Effector memory CD4-positive, alpha-beta T cell (primary cell): ENCODE results near the gene MAJIN.

Source experiments
- DNase-seq, 3 donors: peaks; one replicate each; pipeline ENCODE4 v3.0.0-alpha.2; 2020
- H3K27ac ChIP-seq: 2 replicates; pipeline ENCODE4 v1.7.0; 2013; ENCODE audit warnings: mild to moderate bottlenecking, low read length, moderate library complexity; ENCODE audit not compliant: insufficient read depth, poor library complexity, severe bottlenecking
- H3K27me3 ChIP-seq: replicated peaks from 2 replicates; pipeline ENCODE4 v1.7.0; 2013; ENCODE audit warnings: mild to moderate bottlenecking, low read length; ENCODE audit not compliant: insufficient read depth, control insufficient read depth, poor library complexity, severe bottlenecking
- H3K36me3 ChIP-seq: 2 replicates; pipeline ENCODE4 v1.7.0; 2013; ENCODE audit warnings: mild to moderate bottlenecking, low read length, moderate library complexity; ENCODE audit not compliant: control insufficient read depth, insufficient read depth
- H3K4me1 ChIP-seq: 2 replicates; pipeline ENCODE4 v1.7.0; 2013; ENCODE audit warnings: low read length, mild to moderate bottlenecking; ENCODE audit not compliant: control insufficient read depth, insufficient read depth, poor library complexity, severe bottlenecking
- H3K4me3 ChIP-seq: 2 replicates; pipeline ENCODE4 v1.7.0; 2013; ENCODE audit warnings: low read length, low read depth, mild to moderate bottlenecking; ENCODE audit not compliant: insufficient read depth, poor library complexity, severe bottlenecking
- H3K9me3 ChIP-seq: 2 replicates; pipeline ENCODE4 v1.7.0; 2013; ENCODE audit warnings: mild to moderate bottlenecking, low read length, moderate library complexity; ENCODE audit not compliant: control insufficient read depth

MAJIN gene

GRCh38 chr11:64933935-64934681 lies 37.8 kb downstream of the MAJIN start:
- no peak for DNase-seq
- Histone ChIP-seq H3K4me1 (no peaks in the 10 kb centered on the region), H3K9me3 (no peaks in the 10 kb centered on the region), H3K27ac (no peak overlapping the region), H3K36me3 (peaks cover 24% of the 10 kb centered on the region), H3K27me3 (no peaks in the 10 kb centered on the region), H3K4me3 (no peak overlapping the region)

- H3K27me3 ChIP-seq: no peaks in the 10 kb centered on the region
- no peak overlapping the region for H3K4me3 ChIP-seq
- no peaks in the 10 kb centered on the region for H3K4me1 ChIP-seq
- peaks cover 24% of the 10 kb centered on the region for H3K36me3 ChIP-seq
- no peaks in the 10 kb centered on the region for H3K9me3 ChIP-seq
- H3K27ac ChIP-seq: no peak overlapping the region
- DNase-seq: no peak
Observed at GRCh38 chr11:64933213-64933934, 38.5 kb downstream of the MAJIN start.

- Histone ChIP-seq H3K4me1 (no peaks in the 10 kb centered on the region), H3K36me3 (peaks cover 28% of the 10 kb centered on the region), H3K27ac (no peak overlapping the region), H3K27me3 (no peaks in the 10 kb centered on the region), H3K4me3 (no peak overlapping the region), H3K9me3 (no peaks in the 10 kb centered on the region)
- DNase-seq: no peak
Observed at GRCh38 chr11:64932324-64932723, 39.6 kb downstream of the MAJIN start.

- peaks cover 28% of the 10 kb centered on the region for H3K36me3 ChIP-seq
- no peaks in the 10 kb centered on the region for H3K4me1 ChIP-seq
- H3K27ac ChIP-seq: no peak overlapping the region
- no peak overlapping the region for H3K4me3 ChIP-seq
- no peaks in the 10 kb centered on the region for H3K9me3 ChIP-seq
- H3K27me3 ChIP-seq: no peaks in the 10 kb centered on the region
- DNase-seq: no peak
Observed at GRCh38 chr11:64931290-64931689, 40.6 kb downstream of the MAJIN start.

GRCh38 chr11:64930340-64930739 lies 41.6 kb downstream of the MAJIN start:
- no peak overlapping the region for H3K27ac ChIP-seq
- peaks cover 28% of the 10 kb centered on the region for H3K36me3 ChIP-seq

DNA sequence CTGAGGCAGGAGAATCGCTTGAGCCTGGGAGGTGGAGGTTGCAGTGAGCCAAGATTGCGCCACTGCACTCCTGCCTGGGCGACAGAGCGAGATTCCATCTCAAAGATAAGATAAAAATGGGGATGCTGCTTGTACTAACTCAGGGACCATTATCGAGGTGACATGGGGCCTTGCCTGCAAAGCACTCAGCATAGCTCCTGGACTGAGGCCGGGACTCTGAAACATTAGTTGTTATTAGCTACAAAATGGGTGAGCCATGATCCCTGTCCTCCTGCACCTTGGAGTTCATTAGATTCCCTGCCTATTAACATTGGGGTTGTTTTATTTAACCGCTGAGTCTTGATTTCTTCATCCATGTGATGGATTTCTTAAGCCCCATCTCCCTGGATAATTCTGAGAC lies 42.3 kb downstream of the MAJIN start:
- Histone ChIP-seq H3K27ac (no peak overlapping the region), H3K27me3 (no peaks in the 10 kb centered on the region), H3K4me1 (peaks cover 12% of the 10 kb centered on the region), H3K36me3 (peaks cover 28% of the 10 kb centered on the region), H3K4me3 (no peak overlapping the region), H3K9me3 (no peaks in the 10 kb centered on the region)
- DNase-seq: no peak

More at GRCh38 chr11:64930340-64930739, 41.6 kb downstream of the MAJIN start:
- Histone ChIP-seq H3K4me3 (no peak overlapping the region), H3K4me1 (peaks cover 7% of the 10 kb centered on the region), H3K27me3 (no peaks in the 10 kb centered on the region), H3K9me3 (no peaks in the 10 kb centered on the region)
- no peak for DNase-seq

GRCh38 chr11:64928957-64929356 lies 43.0 kb downstream of the MAJIN start:
- Histone ChIP-seq H3K4me1 (peaks cover 16% of the 10 kb centered on the region), H3K27ac (no peak overlapping the region), H3K4me3 (no peak overlapping the region), H3K27me3 (no peaks in the 10 kb centered on the region), H3K9me3 (no peaks in the 10 kb centered on the region), H3K36me3 (peaks cover 28% of the 10 kb centered on the region)
- no peak for DNase-seq

- Histone ChIP-seq H3K27me3 (no peaks in the 10 kb centered on the region), H3K4me3 (no peak overlapping the region), H3K36me3 (peaks cover 21% of the 10 kb centered on the region), H3K9me3 (no peaks in the 10 kb centered on the region), H3K4me1 (peaks cover 16% of the 10 kb centered on the region), H3K27ac (no peak overlapping the region)
- no peak for DNase-seq
Observed at GRCh38 chr11:64926689-64927088, 45.2 kb downstream of the MAJIN start.

DNA sequence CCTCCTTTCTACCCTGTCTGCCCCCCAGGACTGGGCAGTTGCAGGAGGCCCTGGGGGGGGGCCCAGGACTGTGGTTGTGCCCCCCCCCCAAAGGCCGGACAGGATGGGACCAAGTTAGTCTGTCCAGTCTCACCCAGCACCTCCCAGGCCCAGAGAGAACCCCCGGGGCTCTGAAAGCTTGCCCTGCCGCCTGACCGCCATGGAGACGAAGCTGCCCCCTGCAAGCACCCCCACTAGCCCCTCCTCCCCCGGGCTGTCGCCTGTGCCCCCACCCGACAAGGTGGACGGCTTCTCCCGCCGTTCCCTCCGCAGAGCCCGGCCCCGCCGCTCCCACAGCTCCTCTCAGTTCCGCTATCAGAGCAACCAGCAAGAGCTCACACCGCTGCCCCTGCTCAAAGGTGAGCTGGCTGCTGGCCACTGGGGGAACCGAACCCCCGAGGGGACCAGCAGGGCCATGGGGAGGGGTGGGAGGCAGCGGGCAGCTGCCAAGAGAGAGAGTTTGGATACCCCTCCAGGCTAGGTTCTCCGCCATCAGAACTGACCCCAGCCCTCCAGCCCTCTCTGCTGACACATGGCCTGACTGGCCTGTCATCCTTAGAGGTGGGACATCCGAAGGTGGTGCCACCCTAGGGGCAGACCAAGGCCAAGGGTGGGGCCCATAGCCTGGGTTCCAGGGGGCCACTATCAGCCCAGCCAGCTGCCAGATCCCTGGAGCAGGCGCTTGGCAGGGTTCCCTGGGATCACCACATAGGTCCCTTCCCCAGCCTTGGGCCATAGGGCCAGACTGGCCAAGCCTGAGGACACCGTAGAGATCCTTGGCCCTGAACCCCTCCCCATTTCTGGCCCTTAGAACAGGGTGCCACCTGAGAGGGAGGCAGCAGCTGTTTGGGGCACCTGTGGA lies 46.1 kb downstream of the MAJIN start:
- no peak for DNase-seq
- peaks cover 14% of the 10 kb centered on the region for H3K36me3 ChIP-seq
- H3K4me1 ChIP-seq: peaks cover 16% of the 10 kb centered on the region

More for the DNA sequence above, 46.1 kb downstream of the MAJIN start:
- no peaks in the 10 kb centered on the region for H3K27me3 ChIP-seq
- peak overlapping the region; percentile 90 for H3K4me3 ChIP-seq
- H3K9me3 ChIP-seq: no peaks in the 10 kb centered on the region
- no peak overlapping the region for H3K27ac ChIP-seq
